IMR-90 (cell line): Measurements from ENCODE around the gene CCNQ. TPM values are rescaled to one million over a fixed set of nuclear protein-coding genes. Genes with fewer than 3 reads are reported as not detected.
A peak's percentile ranks its signal among the peaks of the same experiment; 100 is the strongest.

Source experiments
- ATAC-seq: fragments of 200-7000 bp; cut with Tn5 transposase; 2 replicates; pipeline ENCODE4 v1.9.1; 2020; ENCODE audit warnings: low read depth, mild to moderate bottlenecking, moderate library complexity
- BruUV-seq: library from RNA; stranded (reverse); fragments of 400-500 nt; replicated peaks from 2 replicates; lab custom pipeline; 2021; lab: Mats Ljungman, UMichigan
- CTCF ChIA-PET: fragments of 300-600 bp; formaldehyde crosslinking; extraction: SDS; loops from one replicate; lab custom pipeline; 2021; ENCODE audit warnings: antibody characterized with exemption; lab: Yijun Ruan, JAX
- POLR2A ChIA-PET: fragments of 300-600 bp; sonication (Branson Sonifier 250); formaldehyde crosslinking; loops from one replicate; lab custom pipeline; 2022; ENCODE audit warnings: antibody characterized with exemption; ENCODE audit not compliant: unreplicated experiment; lab: Charles Lee
- DNase-seq: peaks from one replicate; pipeline ENCODE4 v3.0.0; 2013
- H2AFZ ChIP-seq: replicated peaks from 2 replicates; pipeline ENCODE3; 2013; ENCODE audit warnings: low read length, mild to moderate bottlenecking; ENCODE audit not compliant: poor library complexity
- H2AK5ac ChIP-seq: 2 replicates; pipeline ENCODE4 v1.6.1; 2013; ENCODE audit warnings: low read depth, low read length, inconsistent platforms
- H2AK9ac ChIP-seq: replicated peaks from 2 replicates; pipeline ENCODE3; 2013; ENCODE audit warnings: mild to moderate bottlenecking, low read depth, low read length, moderate library complexity; ENCODE audit not compliant: poor library complexity
- H2BK120ac ChIP-seq: 2 replicates; pipeline ENCODE4 v1.6.1; 2013; ENCODE audit warnings: low read depth, low read length, inconsistent platforms
- H2BK15ac ChIP-seq: 3 replicates; pipeline ENCODE4 v1.6.1; 2013; ENCODE audit warnings: low read depth, low read length, inconsistent platforms
- H2BK20ac ChIP-seq: 2 replicates; pipeline ENCODE4 v1.6.1; 2013; ENCODE audit warnings: low read depth, mild to moderate bottlenecking, inconsistent platforms, low read length, moderate library complexity
- H2BK5ac ChIP-seq: 2 replicates; pipeline ENCODE4 v1.6.1; 2013; ENCODE audit warnings: mild to moderate bottlenecking, low read depth, low read length, inconsistent platforms; ENCODE audit not compliant: poor library complexity, severe bottlenecking
- H3K14ac ChIP-seq: replicated peaks from 2 replicates; pipeline ENCODE4 v1.6.1; 2013; ENCODE audit warnings: low read depth, low read length, inconsistent platforms
- H3K18ac ChIP-seq: 2 replicates; pipeline ENCODE4 v1.6.1; 2013; ENCODE audit warnings: low read depth, low read length, control low read depth
- H3K23ac ChIP-seq: 2 replicates; pipeline ENCODE4 v1.6.1; 2013; ENCODE audit warnings: low read depth, low read length, inconsistent platforms
- H3K27ac ChIP-seq: 2 replicates; pipeline ENCODE4 v1.5.1; 2013; ENCODE audit warnings: mild to moderate bottlenecking, control low read depth, low read length; ENCODE audit not compliant: insufficient read depth
- H3K27me3 ChIP-seq: 2 replicates; pipeline ENCODE4 v1.6.1; 2013; ENCODE audit warnings: low read length; ENCODE audit not compliant: control insufficient read depth, insufficient read depth
- H3K36me3 ChIP-seq: 2 replicates; pipeline ENCODE4 v1.6.1; 2013; ENCODE audit warnings: low read length, mixed read lengths; ENCODE audit not compliant: control insufficient read depth, insufficient read depth
- H3K4ac ChIP-seq: 2 replicates; pipeline ENCODE4 v1.6.1; 2013; ENCODE audit warnings: low read depth, low read length, inconsistent platforms
- H3K4me1 ChIP-seq: 2 replicates; pipeline ENCODE4 v1.6.1; 2013; ENCODE audit warnings: low read length, mixed read lengths; ENCODE audit not compliant: control insufficient read depth, insufficient read depth
- H3K4me2 ChIP-seq: 2 replicates; pipeline ENCODE4 v1.6.1; 2013; ENCODE audit warnings: low read depth, mild to moderate bottlenecking, control low read depth, low read length, moderate library complexity
- H3K4me3 ChIP-seq: 2 replicates; pipeline ENCODE4 v1.5.1; 2013; ENCODE audit warnings: low read depth, mild to moderate bottlenecking, control low read depth, low read length, moderate library complexity; ENCODE audit not compliant: insufficient read depth
- H3K56ac ChIP-seq: 2 replicates; pipeline ENCODE4 v1.6.1; 2013; ENCODE audit warnings: low read length, inconsistent platforms; ENCODE audit not compliant: insufficient read depth; ENCODE audit errors: extremely low read depth
- H3K79me1 ChIP-seq, 2 experiments: 2 replicates each; pipeline ENCODE4 v1.6.1; 2013; ENCODE audit warnings: low read length in 2 of 2, inconsistent platforms in 1 of 2, low read depth in 1 of 2
- H3K9ac ChIP-seq: 2 replicates; pipeline ENCODE4 v1.6.1; 2013; ENCODE audit warnings: low read depth, low read length, control low read depth
- H3K9me1 ChIP-seq: 2 replicates; pipeline ENCODE4 v1.6.1; 2013; ENCODE audit warnings: low read length, inconsistent platforms; ENCODE audit not compliant: insufficient read depth
- H3K9me3 ChIP-seq: 2 replicates; pipeline ENCODE4 v1.6.1; 2013; ENCODE audit warnings: low read length; ENCODE audit not compliant: control insufficient read depth, insufficient read depth
- H4K20me1 ChIP-seq: 2 replicates; pipeline ENCODE4 v1.6.1; 2013; ENCODE audit warnings: low read length, inconsistent platforms; ENCODE audit not compliant: insufficient read depth
- H4K5ac ChIP-seq: 2 replicates; pipeline ENCODE4 v1.6.1; 2013; ENCODE audit warnings: mild to moderate bottlenecking, low read depth, low read length, control low read depth
- H4K8ac ChIP-seq, 2 experiments: 2 replicates each; pipeline ENCODE4 v1.6.1; 2013; ENCODE audit warnings: low read depth in 2 of 2, low read length in 2 of 2, control low read depth in 1 of 2, inconsistent platforms in 1 of 2
- H4K91ac ChIP-seq: 2 replicates; pipeline ENCODE4 v1.6.1; 2013; ENCODE audit warnings: low read depth, low read length, inconsistent platforms; ENCODE audit not compliant: insufficient read depth
- MAFK ChIP-seq: IDR thresholded peaks from 2 replicates; pipeline ENCODE4 v1.6.1; 2012; ENCODE audit warnings: low read depth, low read length, improper control_type of control experiment
- WGBS, 2 experiments: methylation state at CpG; one replicate each; pipeline versions ENCODE4 v1.1.5 to v1.1.7; 2013; ENCODE audit warnings: missing lambda C conversion rate in 2 of 2; ENCODE audit not compliant: insufficient read length in 1 of 2; ENCODE audit errors: extremely low coverage in 2 of 2; 5-methylcytosine and 5-hydroxymethylcytosine counted together
- dilution Hi-C: fragments of 300-500 bp; cut with HindIII; formaldehyde crosslinking; loops from one replicate; pipeline ENCODE4 v1.14.3; 2018; ENCODE audit warnings: low sequenced_read_pairs; ENCODE audit not compliant: unreplicated experiment
- in situ Hi-C: fragments of 300-500 bp; cut with MboI; formaldehyde crosslinking; loops from 3 replicates; pipeline ENCODE4 v1.14.3; 2019; ENCODE audit warnings: low sequenced_read_pairs, inconsistent platforms, mixed read lengths
- intact Hi-C: fragments of 100-400 bp; cut with micrococcal nuclease; formaldehyde crosslinking; loops from 2 replicates; pipeline ENCODE4 v1.10.0; 2022
- polyA plus RNA-seq, 3 experiments: library from polyadenylated mRNA; depleted of rRNA; stranded (reverse); fragments of >200 nt; gene quantifications; 2 replicates each; pipeline ENCODE4 v1.2.3, GENCODE V29; 2012; ENCODE audit warnings: low replicate concordance in 1 of 3
- total RNA-seq: library from RNA; depleted of rRNA; stranded (reverse); fragments of >200 nt; gene quantifications from 2 replicates; pipeline ENCODE4 v1.2.3, GENCODE V29; 2012
- TF ChIP-seq, protein P1 (sequence below): conservative IDR thresholded peaks from 2 replicates; pipeline ENCODE4 v1.5.1; 2012; ENCODE audit warnings: mild to moderate bottlenecking, low read depth, low read length, improper control_type of control experiment

CCNQ gene
- total and polyA plus RNA-seq, 2 of the 4 experiments (the other 2 are of a cell fraction): 27.6 to 35.2 TPM

DNA sequence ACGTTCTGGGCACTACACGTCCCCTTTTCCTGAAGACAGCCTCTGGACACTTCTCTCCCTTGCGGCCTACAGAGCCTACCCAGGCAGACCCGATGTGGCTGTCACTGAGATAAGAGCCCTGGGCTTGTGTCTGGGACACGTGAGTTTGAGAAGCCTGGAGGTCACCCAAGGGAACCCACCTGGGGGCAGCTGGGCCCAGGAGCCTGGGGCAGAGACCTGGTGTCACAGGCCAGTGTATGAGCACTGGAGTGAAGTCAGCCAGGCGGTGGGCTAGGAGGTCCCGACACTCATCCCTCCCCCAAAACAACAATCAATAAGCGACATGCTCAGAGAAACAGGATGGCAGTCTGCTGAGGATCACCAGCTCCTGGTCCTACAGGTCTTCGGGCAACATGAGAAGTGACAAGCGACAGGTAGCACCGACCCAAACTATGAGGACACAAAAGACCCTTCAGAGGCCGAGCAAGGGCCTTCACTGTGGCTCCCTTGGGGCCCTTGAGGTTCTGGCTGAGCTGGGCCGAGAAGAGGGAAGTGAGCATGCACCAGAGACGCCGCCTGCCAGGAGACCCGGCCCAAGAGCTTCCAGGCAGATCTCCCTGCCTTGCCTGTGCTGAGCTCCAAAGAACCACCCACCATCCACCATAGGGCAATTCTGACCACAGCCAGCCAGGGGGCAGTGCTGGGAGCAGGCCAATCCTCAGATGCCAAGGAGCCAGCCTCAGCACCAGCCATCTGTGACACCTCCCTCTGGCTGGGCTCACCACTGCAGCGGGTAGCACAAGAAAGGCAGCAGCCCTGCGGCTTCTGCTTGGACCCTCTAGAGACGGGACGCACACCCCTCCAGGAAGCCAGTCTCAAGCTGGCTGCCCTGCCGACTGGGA lies 37.1 kb upstream of the CCNQ start:
- peaks cover 11% of the 10 kb centered on the region for H3K9me3 ChIP-seq
- H3K18ac ChIP-seq: no peak overlapping the region
- no peak overlapping the region for H2AFZ ChIP-seq
- BruUV-seq: no TSS peak
- no peak overlapping the region for H3K56ac ChIP-seq
- ChIA-PET POLR2A (no interaction called here), CTCF (no interaction called here)
- no peak overlapping the region for H4K8ac ChIP-seq
- H2BK15ac ChIP-seq: no peak overlapping the region
- intact Hi-C loops: no loop called here
- H4K91ac ChIP-seq: no peak overlapping the region
- no peak overlapping the region for H3K27ac ChIP-seq
- H2BK120ac ChIP-seq: no peak overlapping the region
- H3K4ac ChIP-seq: no peak overlapping the region
- H3K4me1 ChIP-seq: no peaks in the 10 kb centered on the region
- TF ChIP-seq, protein P1, sequence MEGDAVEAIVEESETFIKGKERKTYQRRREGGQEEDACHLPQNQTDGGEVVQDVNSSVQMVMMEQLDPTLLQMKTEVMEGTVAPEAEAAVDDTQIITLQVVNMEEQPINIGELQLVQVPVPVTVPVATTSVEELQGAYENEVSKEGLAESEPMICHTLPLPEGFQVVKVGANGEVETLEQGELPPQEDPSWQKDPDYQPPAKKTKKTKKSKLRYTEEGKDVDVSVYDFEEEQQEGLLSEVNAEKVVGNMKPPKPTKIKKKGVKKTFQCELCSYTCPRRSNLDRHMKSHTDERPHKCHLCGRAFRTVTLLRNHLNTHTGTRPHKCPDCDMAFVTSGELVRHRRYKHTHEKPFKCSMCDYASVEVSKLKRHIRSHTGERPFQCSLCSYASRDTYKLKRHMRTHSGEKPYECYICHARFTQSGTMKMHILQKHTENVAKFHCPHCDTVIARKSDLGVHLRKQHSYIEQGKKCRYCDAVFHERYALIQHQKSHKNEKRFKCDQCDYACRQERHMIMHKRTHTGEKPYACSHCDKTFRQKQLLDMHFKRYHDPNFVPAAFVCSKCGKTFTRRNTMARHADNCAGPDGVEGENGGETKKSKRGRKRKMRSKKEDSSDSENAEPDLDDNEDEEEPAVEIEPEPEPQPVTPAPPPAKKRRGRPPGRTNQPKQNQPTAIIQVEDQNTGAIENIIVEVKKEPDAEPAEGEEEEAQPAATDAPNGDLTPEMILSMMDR: peak; percentile 32; the same call in 1 of the 2 replicates
- no peak for TF ChIP-seq MAFK
- H3K4me3 ChIP-seq: no peak overlapping the region
- DNase-seq (no peak), ATAC-seq (no peak)
- H3K36me3 ChIP-seq: no peaks in the 10 kb centered on the region
- H4K20me1 ChIP-seq: no peaks in the 10 kb centered on the region
- dilution Hi-C loops: no loop called here
- no peak overlapping the region for H3K4me2 ChIP-seq
- no peak overlapping the region for H2BK20ac ChIP-seq
- in situ Hi-C loops: no loop called here
- H3K9ac ChIP-seq: no peak overlapping the region
- peaks cover 25% of the 10 kb centered on the region; the same call in 1 of the 2 replicates for H3K27me3 ChIP-seq
- no peak overlapping the region for H4K5ac ChIP-seq
- H3K79me1 ChIP-seq: no peaks in the 10 kb centered on the region
- H3K23ac ChIP-seq: no peak overlapping the region
- 69% methylated on average over 8 of the region's 21 CpGs; no CpG with 5 or more reads in 1 of the 2 experiments for WGBS, 2 experiments
- H2AK9ac ChIP-seq: no peak overlapping the region
- H2BK5ac ChIP-seq: no peak overlapping the region
- H2AK5ac ChIP-seq: no peak overlapping the region
- H3K14ac ChIP-seq: no peak overlapping the region
- no peaks in the 10 kb centered on the region for H3K9me1 ChIP-seq
